ENCODE results near the gene SLC25A42.

SLC25A42 gene

GRCh38 chr19:19056636-19057275 lies 7.0 kb upstream of the SLC25A42 start:
- no peak overlapping the region for H3K4me3 ChIP-seq (ENCODE audit: low read depth, low read length)
- TF ChIP-seq POLR2A (IDR thresholded peaks at IDR 0.05; ENCODE audit: extremely low read depth, insufficient read length) = no peak
- TF ChIP-seq CTCF (IDR thresholded peaks at IDR 0.05; ENCODE audit: low read depth, low read length) = no peak
- TF ChIP-seq MYC (IDR thresholded peaks at IDR 0.05; ENCODE audit: low read depth, low read length) = no peak
- no peak for TF ChIP-seq MAX (IDR thresholded peaks at IDR 0.05; ENCODE audit: low read depth, low read length)
- no peak for DNase-seq (ENCODE audit: low read depth)

DNA sequence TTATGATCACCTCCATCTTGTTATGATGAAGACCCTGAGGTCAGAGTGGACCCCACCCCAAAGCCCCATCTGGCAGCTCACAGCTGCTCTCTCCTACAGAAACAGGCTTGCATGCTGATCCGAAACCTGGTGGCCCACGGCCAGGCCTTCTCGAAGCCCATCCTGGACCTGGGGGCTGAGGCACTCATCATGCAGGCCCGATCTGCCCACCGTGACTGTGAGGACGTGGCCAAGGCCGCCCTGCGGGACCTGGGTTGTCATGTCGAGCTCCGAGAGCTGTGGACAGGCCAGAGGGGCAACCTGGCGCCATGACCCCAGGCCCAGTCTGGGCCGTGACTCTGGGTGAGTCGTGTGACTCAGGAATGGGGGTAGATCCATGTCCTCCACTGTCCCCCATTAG lies 6.5 kb upstream of the SLC25A42 start:
- no peak overlapping the region for H3K4me3 ChIP-seq (ENCODE audit: low read depth, low read length)
- TF ChIP-seq CTCF (IDR thresholded peaks at IDR 0.05; ENCODE audit: low read depth, low read length) = no peak
- no peak for TF ChIP-seq MYC (IDR thresholded peaks at IDR 0.05; ENCODE audit: low read depth, low read length)
- no peak for TF ChIP-seq POLR2A (IDR thresholded peaks at IDR 0.05; ENCODE audit: extremely low read depth, insufficient read length)
- no peak for DNase-seq (ENCODE audit: low read depth)

- DNase-seq (ENCODE audit: low read depth) = no peak
- TF ChIP-seq CTCF (IDR thresholded peaks at IDR 0.05; ENCODE audit: low read depth, low read length) = no peak
- no peak for TF ChIP-seq MAX (IDR thresholded peaks at IDR 0.05; ENCODE audit: low read depth, low read length)
- TF ChIP-seq POLR2A (IDR thresholded peaks at IDR 0.05; ENCODE audit: extremely low read depth, insufficient read length) = no peak
- TF ChIP-seq MYC (IDR thresholded peaks at IDR 0.05; ENCODE audit: low read depth, low read length) = no peak
- H3K4me3 ChIP-seq (ENCODE audit: low read depth, low read length) = no peak overlapping the region
Observed at GRCh38 chr19:19057720-19058119, 6.1 kb upstream of the SLC25A42 start.

DNA sequence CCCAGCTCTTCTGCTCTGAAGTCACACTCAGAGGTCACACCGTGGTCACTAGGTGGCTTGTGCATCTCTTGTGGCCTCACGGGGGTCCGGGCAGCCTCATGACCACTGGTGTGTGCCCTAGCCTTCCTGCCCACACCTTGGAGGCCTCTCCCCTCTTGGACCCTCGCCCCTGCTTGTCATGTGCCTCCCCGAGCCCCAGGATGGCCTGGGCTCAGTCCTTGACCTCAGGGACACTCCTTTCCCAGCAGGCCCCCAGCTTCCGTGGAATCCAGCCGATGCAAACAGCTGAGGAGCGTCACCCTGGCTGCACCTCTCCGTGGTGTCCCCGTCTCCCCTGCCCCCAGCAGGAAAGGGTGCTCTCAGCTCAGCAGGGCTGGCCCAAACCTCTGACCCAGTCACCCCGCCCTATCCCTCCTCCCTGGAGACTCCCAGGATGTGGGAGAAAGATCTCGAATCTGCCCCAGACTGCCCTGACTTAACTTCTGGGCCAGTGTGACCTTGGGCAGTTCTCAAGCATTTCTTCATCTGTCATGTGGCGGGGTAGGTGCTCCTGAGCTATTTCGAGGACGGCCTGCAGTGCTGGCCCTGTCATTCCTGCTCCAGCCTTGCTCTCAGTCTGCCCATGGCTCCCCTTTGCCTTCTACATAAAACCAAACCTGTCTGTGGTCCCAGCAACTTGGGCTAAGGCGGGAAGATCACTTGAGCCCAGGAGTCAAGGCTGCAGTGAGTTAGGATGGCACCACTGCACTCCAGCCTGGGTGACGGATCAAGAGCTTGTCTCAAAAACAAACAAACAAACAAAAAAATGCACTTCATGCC lies 4.6 kb upstream of the SLC25A42 start:
- no peak for TF ChIP-seq CTCF (IDR thresholded peaks at IDR 0.05; ENCODE audit: low read depth, low read length)
- TF ChIP-seq POLR2A (IDR thresholded peaks at IDR 0.05; ENCODE audit: extremely low read depth, insufficient read length) = no peak
- TF ChIP-seq MAX (IDR thresholded peaks at IDR 0.05; ENCODE audit: low read depth, low read length) = no peak
- TF ChIP-seq MYC (IDR thresholded peaks at IDR 0.05; ENCODE audit: low read depth, low read length) = no peak
- DNase-seq (ENCODE audit: low read depth) = no peak
- H3K4me3 ChIP-seq (ENCODE audit: low read depth, low read length) = no peak overlapping the region

GRCh38 chr19:19059837-19060611 lies 3.8 kb upstream of the SLC25A42 start:
- no peak for TF ChIP-seq CTCF (IDR thresholded peaks at IDR 0.05; ENCODE audit: low read depth, low read length)
- TF ChIP-seq MYC (IDR thresholded peaks at IDR 0.05; ENCODE audit: low read depth, low read length) = no peak
- no peak for TF ChIP-seq POLR2A (IDR thresholded peaks at IDR 0.05; ENCODE audit: extremely low read depth, insufficient read length)
- no peak for TF ChIP-seq MAX (IDR thresholded peaks at IDR 0.05; ENCODE audit: low read depth, low read length)
- no peak overlapping the region for H3K4me3 ChIP-seq (ENCODE audit: low read depth, low read length)
- DNase-seq (ENCODE audit: low read depth) = no peak

All from NB4 (cell line).